GM06990 (cell line): ENCODE results near the gene C16orf96.

Source experiments
- DNase-seq: peaks from one replicate; pipeline ENCODE4 v3.0.0-alpha.2; 2011; ENCODE audit not compliant: insufficient read length; ENCODE audit errors: extremely low read depth
- H3K27me3 ChIP-seq: replicated peaks from 2 replicates; pipeline ENCODE4 v1.6.0; 2011; ENCODE audit warnings: low read length; ENCODE audit not compliant: control insufficient read depth, insufficient read depth
- H3K36me3 ChIP-seq: 2 replicates; pipeline ENCODE4 v1.5.1; 2011; ENCODE audit warnings: low read length; ENCODE audit not compliant: control insufficient read depth, insufficient read depth
- H3K4me3 ChIP-seq: replicated peaks from 2 replicates; pipeline ENCODE4 v1.5.1; 2011; ENCODE audit warnings: low read depth, mild to moderate bottlenecking, control low read depth, low read length
- CTCF ChIP-seq: IDR thresholded peaks from 2 replicates; pipeline ENCODE4 v1.5.1; 2011; ENCODE audit warnings: low read length, control low read depth, mild to moderate bottlenecking, inconsistent platforms; ENCODE audit not compliant: insufficient read depth, poor library complexity, severe bottlenecking

C16orf96 gene

DNA sequence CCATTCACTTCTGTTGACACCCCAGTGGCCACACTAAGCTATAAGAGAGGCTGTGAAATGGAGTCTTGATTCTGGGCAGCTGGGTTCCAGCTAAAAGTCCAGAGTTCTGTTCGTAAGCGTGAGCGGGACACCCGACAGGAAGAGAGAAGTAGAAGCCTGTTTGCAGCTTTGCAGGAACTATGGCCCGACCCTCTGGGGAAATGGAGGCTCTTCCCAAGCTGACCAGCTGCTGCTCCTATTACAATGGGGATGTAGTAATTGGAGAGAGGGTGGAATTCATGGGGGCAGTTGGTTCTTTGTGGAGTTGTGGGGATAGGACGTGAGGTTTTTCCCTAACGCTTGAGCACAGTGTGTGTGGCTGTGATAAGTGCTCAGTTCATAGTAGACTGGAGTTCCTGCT, 30.2 kb downstream of the C16orf96 start:
- TF ChIP-seq CTCF = no peak
- H3K4me3 ChIP-seq = no peak overlapping the region
- DNase-seq = no peak
- H3K36me3 ChIP-seq = no peaks in the 10 kb centered on the region
- no peaks in the 10 kb centered on the region; the same call in 1 of the 2 replicates for H3K27me3 ChIP-seq

GRCh38 chr16:4588386-4588785, 32.2 kb downstream of the C16orf96 start:
- Histone ChIP-seq H3K36me3 (no peaks in the 10 kb centered on the region), H3K4me3 (no peak overlapping the region), H3K27me3 (no peaks in the 10 kb centered on the region; the same call in 1 of the 2 replicates)
- no peak for DNase-seq
- no peak for TF ChIP-seq CTCF

DNA sequence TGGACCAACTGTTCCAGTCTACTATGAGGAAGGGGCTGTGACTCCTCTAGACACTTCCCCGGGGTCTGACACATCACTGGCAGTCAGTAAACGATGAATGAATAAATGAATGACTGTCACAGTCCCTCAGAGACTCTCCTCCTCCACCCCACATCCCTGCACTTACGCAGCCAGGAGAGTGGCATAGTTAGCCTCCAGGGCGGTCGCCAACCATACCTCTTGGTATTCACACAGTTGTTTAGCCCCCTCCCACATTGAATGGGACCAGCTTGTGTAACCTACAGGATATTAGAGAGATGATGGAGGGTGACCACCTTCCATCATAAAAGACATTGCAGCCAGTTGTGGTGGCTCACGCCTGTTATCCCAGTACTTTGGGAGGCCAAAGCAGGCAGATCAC, 32.8 kb downstream of the C16orf96 start:
- DNase-seq = no peak
- no peaks in the 10 kb centered on the region; the same call in 1 of the 2 replicates for H3K27me3 ChIP-seq
- H3K36me3 ChIP-seq = no peaks in the 10 kb centered on the region
- no peak overlapping the region for H3K4me3 ChIP-seq
- no peak for TF ChIP-seq CTCF

DNA sequence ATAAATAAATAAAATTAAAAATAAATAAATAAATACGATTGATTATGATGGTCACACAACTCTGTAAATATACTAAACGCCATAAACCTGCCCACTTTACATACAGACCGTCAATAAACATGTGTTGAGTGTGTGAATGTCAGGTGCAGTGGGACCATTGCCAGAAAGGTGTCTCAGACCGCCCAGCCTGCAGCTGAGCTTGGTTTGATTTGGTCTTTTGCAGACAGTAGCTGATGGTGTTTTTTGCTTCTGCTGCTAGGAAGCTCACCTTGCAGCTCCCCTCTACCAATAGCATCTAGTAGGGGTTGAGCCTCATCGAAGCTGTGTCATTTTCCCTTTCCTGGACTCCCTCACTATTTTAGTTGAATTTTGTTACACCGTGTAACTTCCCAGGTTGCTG, 35.1 kb downstream of the C16orf96 start:
- H3K4me3 ChIP-seq = no peak overlapping the region
- no peaks in the 10 kb centered on the region for H3K36me3 ChIP-seq
- H3K27me3 ChIP-seq = no peaks in the 10 kb centered on the region; the same call in 1 of the 2 replicates
- no peak for DNase-seq
- TF ChIP-seq CTCF = no peak

DNA sequence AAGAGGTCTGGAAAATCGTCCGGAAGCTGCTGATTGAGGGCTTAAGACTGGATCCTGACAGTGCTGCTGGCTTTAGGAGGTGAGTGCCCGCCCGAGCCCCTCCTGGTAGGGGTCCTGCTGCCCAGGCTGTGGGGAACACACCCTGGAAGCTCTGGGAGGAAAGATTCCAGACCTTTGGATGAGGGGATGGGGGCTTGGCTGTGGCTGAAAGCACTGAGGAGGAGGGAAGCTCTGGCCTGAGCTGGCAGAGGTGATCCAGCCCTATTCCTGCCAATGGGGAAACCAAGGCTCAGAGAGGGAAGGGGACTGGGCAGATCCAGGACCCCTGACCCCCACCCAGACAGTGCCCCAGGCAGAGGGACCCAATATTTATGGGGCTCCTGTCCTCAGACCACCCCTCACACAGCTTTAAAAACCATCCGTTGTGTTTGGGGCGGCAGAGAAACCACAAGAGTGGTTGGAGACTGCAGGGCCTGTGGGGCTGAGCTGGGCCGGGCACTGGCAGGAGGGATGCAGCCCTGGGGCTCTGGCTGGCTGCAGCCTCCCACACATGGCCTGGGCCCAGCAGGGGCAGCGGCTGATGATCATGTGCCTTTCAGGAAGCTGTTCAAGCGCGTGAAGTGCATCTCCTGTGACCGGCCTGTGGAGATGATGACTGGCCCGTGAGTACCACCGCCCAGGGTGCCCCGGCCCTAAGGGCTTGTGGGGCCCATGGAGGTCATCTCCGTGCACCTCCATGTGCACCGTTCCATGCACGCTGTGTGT, 35.7 kb downstream of the C16orf96 start:
- TF ChIP-seq CTCF = no peak
- no peaks in the 10 kb centered on the region for H3K36me3 ChIP-seq
- H3K27me3 ChIP-seq = no peaks in the 10 kb centered on the region
- H3K4me3 ChIP-seq = no peak overlapping the region
- DNase-seq = no peak
